ENCODE data around the gene HK3. TPM values are rescaled to one million over a fixed set of nuclear protein-coding genes. Genes with fewer than 3 reads are reported as not detected.

Gene HK3
- polyA plus RNA-seq, 1 donor (not counting 4 experiments of a cell fraction or from before 2014, with no cell fraction given): not detected

- Histone ChIP-seq H3K27me3 (ENCODE audit: control insufficient read depth, extremely low read depth, insufficient read depth, low read length) (peaks cover 44% of the 10 kb centered on the region), H3K36me3 (ENCODE audit: control insufficient read depth in 2 of 2, extremely low read depth in 1 of 2, insufficient read depth in 2 of 2, low read length in 2 of 2) (no peaks in the 10 kb centered on the region), H3K9me3 (ENCODE audit: control insufficient read depth, low read depth, low read length) (no peaks in the 10 kb centered on the region), H3K9me1 (ENCODE audit: control insufficient read depth, extremely low read depth, insufficient read depth, low read length) (no peaks in the 10 kb centered on the region), H3K4me2 (ENCODE audit: control insufficient read depth, extremely low read depth, insufficient read depth, low read depth, low read length) (no peak overlapping the region), H3K9ac (ENCODE audit: control insufficient read depth, extremely low read depth, insufficient read depth, low read length) (no peak overlapping the region), H3K27ac (ENCODE audit: control insufficient read depth, insufficient read depth, low read length) (no peak overlapping the region), H3K4me3 (ENCODE audit: control insufficient read depth in 2 of 3, extremely low read depth in 1 of 3, insufficient read depth in 2 of 3, low read depth in 1 of 3, low read length in 3 of 3) (no peak overlapping the region), H2AFZ (ENCODE audit: control insufficient read depth, low read length) (no peak overlapping the region), H3K79me2 (ENCODE audit: control insufficient read depth, insufficient read depth, low read length) (no peaks in the 10 kb centered on the region), H3K4me1 (ENCODE audit: control insufficient read depth, extremely low read depth, insufficient read depth, low read length) (peaks cover 4% of the 10 kb centered on the region), H4K20me1 (ENCODE audit: control insufficient read depth, extremely low read depth, insufficient read depth, low read length) (no peaks in the 10 kb centered on the region)
- no peak for DNase-seq (ENCODE audit: low read depth, low spot score)
- TF ChIP-seq EZH2 (IDR thresholded peaks at IDR 0.05; ENCODE audit: low read length): no peak
- TF ChIP-seq, protein P1, sequence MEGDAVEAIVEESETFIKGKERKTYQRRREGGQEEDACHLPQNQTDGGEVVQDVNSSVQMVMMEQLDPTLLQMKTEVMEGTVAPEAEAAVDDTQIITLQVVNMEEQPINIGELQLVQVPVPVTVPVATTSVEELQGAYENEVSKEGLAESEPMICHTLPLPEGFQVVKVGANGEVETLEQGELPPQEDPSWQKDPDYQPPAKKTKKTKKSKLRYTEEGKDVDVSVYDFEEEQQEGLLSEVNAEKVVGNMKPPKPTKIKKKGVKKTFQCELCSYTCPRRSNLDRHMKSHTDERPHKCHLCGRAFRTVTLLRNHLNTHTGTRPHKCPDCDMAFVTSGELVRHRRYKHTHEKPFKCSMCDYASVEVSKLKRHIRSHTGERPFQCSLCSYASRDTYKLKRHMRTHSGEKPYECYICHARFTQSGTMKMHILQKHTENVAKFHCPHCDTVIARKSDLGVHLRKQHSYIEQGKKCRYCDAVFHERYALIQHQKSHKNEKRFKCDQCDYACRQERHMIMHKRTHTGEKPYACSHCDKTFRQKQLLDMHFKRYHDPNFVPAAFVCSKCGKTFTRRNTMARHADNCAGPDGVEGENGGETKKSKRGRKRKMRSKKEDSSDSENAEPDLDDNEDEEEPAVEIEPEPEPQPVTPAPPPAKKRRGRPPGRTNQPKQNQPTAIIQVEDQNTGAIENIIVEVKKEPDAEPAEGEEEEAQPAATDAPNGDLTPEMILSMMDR (optimal IDR thresholded peaks at IDR 0.05 in 1 of 3, IDR thresholded peaks at IDR 0.05 in 1 of 3, conservative IDR thresholded peaks at IDR 0.05 in 1 of 3; ENCODE audit: extremely low read depth in 1 of 3, insufficient read depth in 2 of 3, low read length in 3 of 3): no peak
- FAIRE-seq: no peak
- dilution Hi-C loops (cut with MboI; ENCODE audit: extremely low pct_ligation_motif_present, low sequenced_read_pairs): no loop called here
Measured at GRCh38 chr5:176875783-176876505, 23.2 kb downstream of the HK3 start.

DNA sequence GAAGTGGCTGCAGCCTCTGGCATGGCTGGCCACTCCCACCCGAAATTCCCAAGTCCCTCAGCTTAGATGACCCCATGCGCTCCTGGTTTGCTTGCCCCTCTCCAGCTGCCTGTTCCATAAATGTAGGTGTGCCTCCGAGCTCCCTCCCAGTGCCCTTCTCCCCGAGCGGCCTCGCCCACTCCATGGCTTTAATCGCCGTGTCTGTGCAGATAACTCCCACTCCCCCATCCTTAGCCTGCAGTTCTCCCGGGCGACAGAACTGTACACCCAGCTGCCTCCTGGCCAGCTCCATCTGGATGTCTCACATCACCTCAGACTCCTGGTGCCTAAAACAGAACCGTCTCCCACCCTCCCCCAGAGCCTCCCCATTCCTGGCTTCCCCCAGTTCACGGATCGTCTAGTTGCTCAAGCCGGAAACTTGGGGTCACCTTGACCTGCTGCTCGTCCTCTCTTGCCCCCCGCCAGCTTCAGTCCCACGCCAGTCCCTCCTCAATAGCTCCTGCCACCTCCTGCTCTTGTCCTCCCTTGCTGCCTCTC is 24.1 kb downstream of the HK3 start:
- no peak overlapping the region for H3K27ac ChIP-seq (ENCODE audit: control insufficient read depth, insufficient read depth, low read length)
- dilution Hi-C loops (cut with MboI; ENCODE audit: extremely low pct_ligation_motif_present, low sequenced_read_pairs): no loop called here
- peaks cover 4% of the 10 kb centered on the region for H3K4me1 ChIP-seq (ENCODE audit: control insufficient read depth, extremely low read depth, insufficient read depth, low read length)
- peaks cover 44% of the 10 kb centered on the region for H3K27me3 ChIP-seq (ENCODE audit: control insufficient read depth, extremely low read depth, insufficient read depth, low read length)
- no peaks in the 10 kb centered on the region for H3K79me2 ChIP-seq (ENCODE audit: control insufficient read depth, insufficient read depth, low read length)
- H3K36me3 ChIP-seq (ENCODE audit: control insufficient read depth in 2 of 2, extremely low read depth in 1 of 2, insufficient read depth in 2 of 2, low read length in 2 of 2): no peaks in the 10 kb centered on the region
- TF ChIP-seq, protein P1 (optimal IDR thresholded peaks at IDR 0.05 in 1 of 3, IDR thresholded peaks at IDR 0.05 in 1 of 3, conservative IDR thresholded peaks at IDR 0.05 in 1 of 3; ENCODE audit: extremely low read depth in 1 of 3, insufficient read depth in 2 of 3, low read length in 3 of 3): no peak
- no peak for TF ChIP-seq EZH2 (IDR thresholded peaks at IDR 0.05; ENCODE audit: low read length)
- H3K4me2 ChIP-seq (ENCODE audit: control insufficient read depth, extremely low read depth, insufficient read depth, low read depth, low read length): no peak overlapping the region
- H4K20me1 ChIP-seq (ENCODE audit: control insufficient read depth, extremely low read depth, insufficient read depth, low read length): no peaks in the 10 kb centered on the region
- H3K9me1 ChIP-seq (ENCODE audit: control insufficient read depth, extremely low read depth, insufficient read depth, low read length): no peaks in the 10 kb centered on the region
- no peak overlapping the region for H2AFZ ChIP-seq (ENCODE audit: control insufficient read depth, low read length)
- DNase-seq (ENCODE audit: low read depth, low spot score): no peak
- H3K4me3 ChIP-seq (ENCODE audit: control insufficient read depth in 2 of 3, extremely low read depth in 1 of 3, insufficient read depth in 2 of 3, low read depth in 1 of 3, low read length in 3 of 3): no peak overlapping the region
- no peak overlapping the region for H3K9ac ChIP-seq (ENCODE audit: control insufficient read depth, extremely low read depth, insufficient read depth, low read length)
- no peaks in the 10 kb centered on the region for H3K9me3 ChIP-seq (ENCODE audit: control insufficient read depth, low read depth, low read length)
- no peak for FAIRE-seq

All from keratinocyte (primary cell).